GM18502 (cell line): ENCODE results near the gene ENO3.

Experiments
- ATAC-seq: cut with Tn5 transposase; IDR thresholded peaks from one replicate; pipeline ENCODE4 v1.9.1; 2021; ENCODE audit warnings: mild to moderate bottlenecking; ENCODE audit not compliant: unreplicated experiment, poor library complexity

ENO3 gene

DNA sequence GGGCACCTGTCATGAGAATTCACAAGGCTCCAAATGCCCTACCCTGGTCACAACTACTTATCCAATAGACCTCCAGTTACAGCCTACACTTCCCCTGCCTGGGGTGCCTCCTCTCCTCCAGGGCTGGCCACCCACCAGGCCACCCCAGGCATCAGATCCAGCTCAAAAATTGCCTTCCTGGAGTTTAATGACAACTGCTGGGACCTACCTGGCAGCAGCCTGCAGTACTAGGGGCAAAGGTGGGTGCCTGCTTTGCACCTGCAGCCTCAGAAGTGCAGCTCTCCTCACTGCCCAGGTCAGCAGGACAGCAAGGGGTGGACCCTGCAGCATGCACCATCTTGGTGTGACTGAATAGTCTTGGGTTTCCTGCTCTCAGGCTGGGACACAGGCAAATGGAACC is 15.3 kb upstream of the ENO3 start:
- no peak for ATAC-seq

DNA sequence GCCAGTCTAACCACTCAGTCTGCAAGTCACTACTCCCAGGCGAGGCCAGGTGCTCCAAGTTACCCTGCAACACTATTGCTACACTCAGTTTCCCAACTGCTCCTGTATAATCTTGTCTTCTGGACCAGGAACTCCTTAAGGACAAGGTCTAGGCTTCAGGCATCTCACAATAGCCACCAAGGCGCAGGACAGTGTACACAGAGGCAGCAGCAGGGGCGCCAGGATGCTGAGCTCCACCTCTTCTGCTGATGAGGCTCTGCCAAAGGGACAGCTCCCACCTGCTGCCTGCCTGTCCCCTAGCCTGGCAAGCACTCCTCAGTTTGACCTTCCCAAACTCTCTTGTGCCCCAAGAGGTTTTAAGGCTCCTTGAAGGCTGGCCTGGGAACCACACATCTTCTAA is 14.5 kb upstream of the ENO3 start:
- ATAC-seq: no peak

GRCh38 chr17:4937553-4937952 is 13.4 kb upstream of the ENO3 start:
- ATAC-seq: no peak

DNA sequence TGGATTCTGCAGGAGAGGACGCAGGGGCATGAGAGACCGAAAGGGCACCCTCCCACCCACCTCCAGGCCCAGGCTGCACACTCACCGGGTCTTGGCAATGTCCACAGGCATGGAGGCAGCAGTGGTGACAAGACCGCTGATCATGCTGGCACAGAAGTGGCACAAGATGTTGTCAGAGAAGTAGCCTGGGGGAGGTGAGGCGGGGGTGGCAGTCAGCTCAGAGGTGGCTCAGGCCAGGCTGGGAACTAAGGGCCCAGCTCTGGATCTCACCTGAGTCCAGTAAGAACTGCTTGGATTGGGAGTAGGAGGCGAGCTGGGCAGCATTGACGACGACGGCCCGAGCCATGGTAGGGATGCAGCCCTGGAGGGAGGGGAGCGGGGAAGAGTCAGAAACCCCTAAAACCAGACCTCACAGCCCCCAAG is 12.8 kb upstream of the ENO3 start:
- ATAC-seq: no peak

DNA sequence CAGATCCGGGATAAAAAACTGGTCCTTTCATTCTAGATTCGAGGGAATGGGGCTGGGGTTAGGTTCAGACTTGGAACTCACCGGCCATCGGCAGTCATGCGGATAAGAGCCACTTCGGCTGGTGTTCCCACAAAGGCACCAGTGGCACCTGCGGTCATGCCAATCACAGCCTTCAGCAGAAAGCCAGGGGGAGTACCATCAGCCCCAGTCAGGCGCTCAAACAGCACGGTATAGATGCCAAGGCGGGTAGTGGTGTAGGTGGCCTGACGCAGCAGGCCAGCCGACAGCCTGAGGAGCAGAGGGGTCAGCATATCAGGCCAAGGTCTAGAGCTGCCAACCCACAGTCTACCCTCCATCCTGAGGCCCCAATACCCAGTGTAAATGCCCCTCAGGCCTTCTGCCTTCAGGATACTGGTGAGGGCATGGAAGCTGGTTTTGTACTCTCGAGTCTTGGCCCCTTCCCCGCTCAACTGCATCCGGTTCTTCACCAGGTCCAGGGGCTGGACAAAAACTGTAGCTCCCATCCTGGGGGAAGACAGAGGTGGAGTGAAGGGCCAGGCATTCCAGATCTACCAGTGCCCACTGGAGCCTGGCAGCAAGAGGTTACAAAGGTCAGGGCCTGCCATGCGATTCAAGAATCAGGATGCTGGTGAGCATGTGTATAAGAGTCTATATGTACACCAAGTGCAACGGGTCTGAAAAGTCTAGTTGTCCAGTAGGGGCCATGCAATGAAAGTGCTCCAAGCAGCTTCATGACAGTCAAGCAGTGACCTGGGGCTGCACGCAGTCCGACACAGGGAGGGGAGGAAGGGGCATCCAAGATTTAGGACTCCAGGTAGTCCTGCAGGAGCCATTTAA is 12.0 kb upstream of the ENO3 start:
- ATAC-seq: no peak

DNA sequence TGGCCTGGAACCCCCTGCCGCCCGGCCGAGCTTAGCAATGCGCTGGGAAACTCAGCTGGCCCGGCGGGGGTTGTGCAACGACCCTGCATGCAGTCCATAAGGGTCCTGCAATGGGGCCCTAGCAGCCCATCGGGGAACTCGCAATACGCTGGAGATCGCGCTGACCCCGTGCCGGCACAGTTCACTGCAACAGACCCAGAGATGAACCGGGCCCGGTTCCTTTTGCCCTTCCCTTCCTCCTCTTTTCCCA is 11.4 kb upstream of the ENO3 start:
- peak; percentile 17 for ATAC-seq

DNA sequence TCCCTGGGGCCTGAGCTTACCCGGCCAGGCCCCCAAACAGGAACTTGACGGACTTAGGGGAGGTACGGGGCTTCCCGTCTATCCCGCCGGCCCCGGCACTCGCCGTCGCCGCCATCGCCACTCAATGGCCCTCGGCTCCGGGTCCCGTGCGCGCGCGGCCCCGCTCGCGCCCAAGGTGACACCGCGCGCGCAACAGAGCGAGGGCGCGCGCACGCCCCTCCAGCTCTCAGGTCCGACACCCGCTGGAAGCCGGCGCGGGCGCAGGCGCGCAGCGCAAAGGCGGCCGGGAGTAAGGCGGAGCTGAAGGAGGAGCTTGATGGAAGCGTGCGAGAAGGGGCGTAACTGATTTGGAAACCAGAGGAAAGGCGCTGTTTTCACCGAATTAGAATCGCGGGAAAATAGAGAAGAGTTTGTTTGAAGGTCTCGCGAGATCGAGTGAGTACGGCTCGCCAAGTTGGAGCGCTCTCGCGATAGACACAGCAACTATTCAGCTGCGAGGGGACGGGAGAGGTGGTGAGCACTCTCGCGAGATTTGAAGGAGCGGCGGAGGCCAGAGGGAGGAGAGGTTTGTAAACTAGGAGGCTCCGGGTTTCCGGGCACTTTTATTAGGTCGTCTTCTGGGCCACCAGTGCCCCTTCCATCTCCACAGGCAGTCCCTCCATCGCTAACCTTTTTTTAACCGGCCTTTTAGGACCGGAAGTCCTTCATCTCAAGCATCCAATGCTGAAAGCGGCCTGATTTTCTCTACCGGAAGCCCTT is 10.9 kb upstream of the ENO3 start, which contains the start of the genes RNF167 and SLC25A11:
Gene RNF167, plus strand, starts transcription at position 473 of the 759 bp plus-strand sequence. CDS start 642 bp downstream, outside the sequence.
Gene SLC25A11, minus strand, starts transcription at position 251 of the 759 bp plus-strand sequence. Its CDS starts 136 bp downstream, at position 115.
- ATAC-seq: peak; percentile 75

DNA sequence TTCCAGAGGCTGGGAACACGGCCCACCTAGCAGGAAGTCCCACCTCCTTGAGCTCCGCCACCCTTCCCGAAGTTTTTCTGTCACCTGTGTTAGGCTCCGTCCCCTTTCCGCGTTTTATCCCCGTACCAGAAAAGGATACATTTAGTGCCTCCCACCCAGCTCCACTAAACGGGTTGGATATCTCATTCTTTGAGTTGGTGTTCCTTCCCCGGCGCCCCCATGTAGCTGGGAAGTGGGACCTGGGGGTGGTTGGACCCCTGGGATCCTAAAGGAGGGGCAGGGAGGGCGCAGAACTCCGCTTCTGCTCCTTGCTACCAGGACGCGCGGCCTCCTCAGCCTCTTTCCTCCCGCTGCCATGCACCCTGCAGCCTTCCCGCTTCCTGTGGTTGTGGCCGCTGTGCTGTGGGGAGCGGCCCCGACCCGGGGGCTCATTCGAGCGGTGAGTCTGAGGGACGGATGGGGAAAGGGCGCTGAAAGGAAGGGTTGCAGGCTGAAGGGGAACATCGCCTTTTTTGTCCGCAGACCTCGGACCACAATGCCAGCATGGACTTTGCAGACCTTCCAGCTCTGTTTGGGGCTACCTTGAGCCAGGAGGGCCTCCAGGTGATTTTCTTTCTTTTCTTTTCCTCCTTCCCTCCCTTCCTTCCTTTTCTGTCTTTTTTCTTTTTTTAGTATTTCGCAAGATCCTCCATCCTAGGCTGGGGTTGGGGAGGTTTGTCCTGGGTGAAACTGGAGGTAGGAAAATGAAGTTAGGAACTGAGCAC is 10.2 kb upstream of the ENO3 start:
- ATAC-seq: no peak

GRCh38 chr17:4941319-4941610 is 9.7 kb upstream of the ENO3 start:
- no peak for ATAC-seq

DNA sequence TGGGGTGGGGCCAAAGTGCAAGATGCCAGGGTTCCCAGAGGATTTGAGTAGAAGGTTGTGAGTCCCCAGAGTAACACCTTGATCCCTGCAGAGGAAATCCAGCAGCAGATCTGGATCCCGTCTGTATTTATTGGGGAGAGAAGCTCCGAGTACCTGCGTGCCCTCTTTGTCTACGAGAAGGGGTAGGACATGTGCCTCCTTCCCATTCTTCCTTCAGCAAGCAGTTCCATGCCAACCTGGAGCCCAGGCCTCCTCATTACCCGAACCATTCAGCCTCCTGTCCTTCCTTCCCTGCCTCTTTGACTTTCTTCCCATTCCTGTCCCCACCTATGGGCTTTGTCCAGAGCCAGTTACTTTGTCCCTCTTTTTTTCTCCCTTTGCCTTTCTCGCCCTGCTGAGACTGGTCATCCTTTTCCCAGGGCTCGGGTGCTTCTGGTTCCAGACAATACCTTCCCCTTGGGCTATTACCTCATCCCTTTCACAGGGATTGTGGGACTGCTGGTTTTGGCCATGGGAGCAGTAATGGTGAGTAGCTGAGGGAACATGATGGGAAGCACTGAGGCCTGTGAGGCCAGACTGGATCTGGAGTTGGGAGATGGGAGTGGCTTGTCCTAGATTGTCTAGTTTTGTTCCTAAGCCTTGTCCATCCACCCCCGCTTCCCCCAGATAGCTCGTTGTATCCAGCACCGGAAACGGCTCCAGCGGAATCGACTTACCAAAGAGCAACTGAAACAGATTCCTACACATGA is 8.0 kb upstream of the ENO3 start:
- ATAC-seq: no peak

GRCh38 chr17:4944163-4944553 is 6.8 kb upstream of the ENO3 start:
- ATAC-seq: no peak

- no peak for ATAC-seq
These were observed 6.3 kb upstream of the ENO3 start for GRCh38 chr17:4944554-4945175.

GRCh38 chr17:4945176-4945943 is 5.6 kb upstream of the ENO3 start:
- no peak for ATAC-seq

DNA sequence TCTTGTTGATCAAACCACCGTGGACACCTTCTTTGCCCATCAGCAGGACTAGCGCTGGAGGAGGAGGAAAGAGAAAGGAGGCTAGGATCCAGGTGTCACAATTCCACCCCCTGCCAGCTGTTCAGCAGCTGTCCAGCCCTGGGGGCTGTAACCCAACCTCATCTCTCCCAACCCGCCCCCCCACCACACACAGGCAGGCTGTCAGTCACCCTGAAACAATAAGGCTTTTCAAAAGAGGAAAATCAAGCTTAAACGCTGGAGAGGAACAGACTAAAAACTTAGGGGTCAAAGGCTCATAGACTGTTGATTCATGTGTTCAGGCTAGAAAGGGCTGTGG is 5.0 kb upstream of the ENO3 start:
- no peak for ATAC-seq

- ATAC-seq: no peak
These were observed 4.5 kb upstream of the ENO3 start for GRCh38 chr17:4946312-4946976.

- ATAC-seq: no peak
These were observed 3.9 kb upstream of the ENO3 start for GRCh38 chr17:4947010-4947410.

GRCh38 chr17:4947411-4948165 is 3.3 kb upstream of the ENO3 start:
- peak; percentile 11 for ATAC-seq
